Transverse colon (tissue), 4 donors: Measurements from ENCODE around the gene LAMTOR5. TPM values are rescaled to one million over a fixed set of nuclear protein-coding genes. Genes with fewer than 3 reads are reported as not detected.
A peak's percentile ranks its signal among the peaks of the same experiment; 100 is the strongest.

Source experiments
- DNase-seq: peaks from one replicate; pipeline ENCODE4 v3.0.0-alpha.2; 2019
- H3K27ac ChIP-seq, 4 donors: fragments of 200-600 bp; sonication (generic); 2 replicates each; pipeline ENCODE4 v1.5.1; 2016 to 2018; ENCODE audit warnings: inconsistent platforms in 4 of 4
- H3K27me3 ChIP-seq: fragments of 200-600 bp; sonication (generic); 2 replicates; pipeline ENCODE4 v1.5.1; 2017; ENCODE audit warnings: inconsistent platforms
- H3K36me3 ChIP-seq, 4 donors: fragments of 200-600 bp; sonication (generic); 2 replicates each; pipeline ENCODE4 v1.5.1; 2017 to 2019; ENCODE audit warnings: inconsistent platforms in 4 of 4
- H3K4me1 ChIP-seq, 4 donors: fragments of 200-600 bp; sonication (generic); 2 replicates each; pipeline ENCODE4 v1.5.1; 2017 to 2020; ENCODE audit warnings: inconsistent platforms in 4 of 4
- H3K4me3 ChIP-seq, 4 donors: fragments of 200-600 bp; sonication (generic); 1 replicate in 1 of 4; 2 replicates in 3 of 4; pipeline versions ENCODE4 v1.5.1 to v1.6.1; 2017 to 2019; ENCODE audit warnings: inconsistent platforms in 4 of 4
- H3K9me3 ChIP-seq, 2 donors: fragments of 200-600 bp; sonication (generic); 2 replicates each; pipeline ENCODE4 v1.5.1; 2017 to 2019; ENCODE audit warnings: inconsistent platforms in 2 of 2
- CTCF ChIP-seq, 5 experiments: fragments of 200-600 bp in 3 of 5; fragments of 450-650 bp in 2 of 5; sonication (generic) in 3 of 5; IDR thresholded peaks; 1 replicate in 2 of 5; 2 replicates in 3 of 5; pipeline ENCODE4 v1.5.1; 2016 to 2017; ENCODE audit warnings: antibody characterized with exemption in 5 of 5, inconsistent platforms in 3 of 5, mild to moderate bottlenecking in 2 of 5, moderate library complexity in 1 of 5
- EP300 ChIP-seq: sonication (generic); formaldehyde crosslinking; IDR thresholded peaks from one replicate; pipeline ENCODE4 v1.6.1; 2017; ENCODE audit warnings: antibody characterized with exemption, low read depth
- POLR2A ChIP-seq: fragments of 450-650 bp; IDR thresholded peaks from one replicate; pipeline ENCODE4 v1.6.1; 2016; ENCODE audit warnings: antibody characterized with exemption, mild to moderate bottlenecking, moderate library complexity
- POLR2AphosphoS5 ChIP-seq, 3 donors: sonication (generic); formaldehyde crosslinking; IDR thresholded peaks; one replicate each; pipeline ENCODE4 v1.6.1; 2016; ENCODE audit warnings: antibody characterized with exemption in 3 of 3
- WGBS, 2 donors: methylation state at CpG; one replicate each; pipeline ENCODE4 v1.1.5; 2018; ENCODE audit warnings: low coverage in 1 of 2; 5-methylcytosine and 5-hydroxymethylcytosine counted together
- in situ Hi-C, 4 donors: fragments of 200-750 bp; cut with MboI; loops; one replicate each; pipeline versions ENCODE4 v1.15.0 to v1.15.1; 2017; ENCODE audit warnings: low sequenced_read_pairs in 3 of 4, low pct_ligation_motif_present in 1 of 4, low pct_unique_long_range_greater_than_20kb in 1 of 4
- intact Hi-C: fragments of 100-400 bp; cut with DNase I; formaldehyde crosslinking; loops from one replicate; pipeline ENCODE4 v1.15.1; 2023; ENCODE audit warnings: low total_unique reads
- total RNA-seq, 4 donors: library from RNA; depleted of rRNA; stranded (reverse); fragments of >200 nt; gene quantifications; one replicate each; pipeline ENCODE4 v1.1.0, GENCODE V29; 2016

The LAMTOR5 gene
- total RNA-seq, 4 donors from 2014 or later: 7.1 to 113 (median 38.2) TPM

DNA sequence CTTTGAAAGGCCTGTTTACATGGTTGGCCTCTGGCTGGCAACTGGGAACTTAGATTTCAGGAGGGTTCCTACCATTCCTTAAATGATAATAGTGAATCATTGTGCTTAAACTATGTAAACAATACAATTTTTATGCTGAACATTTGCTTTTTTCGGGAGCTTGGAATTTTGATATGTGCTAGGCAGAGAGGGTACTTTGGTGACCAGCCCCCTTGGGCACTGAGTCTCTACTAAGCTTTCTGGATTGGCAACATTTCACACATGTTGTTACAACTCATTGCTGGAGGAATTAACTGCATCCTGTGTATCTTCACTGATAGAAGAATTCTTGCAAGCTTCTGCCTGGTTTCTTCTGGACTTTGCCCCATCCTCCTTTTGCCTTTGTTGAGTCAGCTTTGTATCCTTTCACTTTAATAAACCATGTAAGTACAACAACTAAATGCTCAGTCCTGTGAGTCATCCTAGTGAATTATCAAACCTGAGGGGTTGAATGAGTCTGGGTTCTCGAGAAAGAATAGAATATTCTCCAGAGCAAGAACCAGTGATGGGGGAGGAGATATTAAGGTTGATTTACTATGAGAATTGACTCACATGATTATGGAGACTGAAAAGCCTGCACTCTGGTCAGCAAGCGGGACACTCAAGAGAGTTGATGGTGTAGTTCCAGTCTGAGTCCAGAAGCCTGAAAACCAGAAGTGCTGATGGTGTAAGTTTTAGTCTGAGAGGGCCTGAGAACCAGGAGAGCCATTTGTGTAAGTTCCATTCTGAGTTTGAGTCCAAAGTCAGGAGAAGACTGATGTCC is 13.6 kb downstream of the LAMTOR5 start:
- TF ChIP-seq CTCF (IDR thresholded peaks at IDR 0.05) (no peak), POLR2AphosphoS5 (IDR thresholded peaks at IDR 0.05) (peak in 1 of 3 donors; percentile 14), EP300 (no peak), POLR2A (no peak)
- intact Hi-C loops: no loop called here
- peak; percentile 32 for DNase-seq
- H3K36me3 ChIP-seq: peaks cover 0 to 2% (median 0%) of the 10 kb centered on the region in 4 donors
- H3K27ac ChIP-seq: peak overlapping the region; percentile 41 to 55 (median 53)
- H3K4me1 ChIP-seq: peaks cover 0 to 19% (median 10%) of the 10 kb centered on the region in 4 donors
- in situ Hi-C loops: no loop called here
- 55 to 80% methylated on average over 1 to 3 of the region's 3 CpGs for WGBS, 2 donors
- no peaks in the 10 kb centered on the region for H3K27me3 ChIP-seq
- H3K4me3 ChIP-seq: no peak overlapping the region
- no peaks in the 10 kb centered on the region for H3K9me3 ChIP-seq

DNA sequence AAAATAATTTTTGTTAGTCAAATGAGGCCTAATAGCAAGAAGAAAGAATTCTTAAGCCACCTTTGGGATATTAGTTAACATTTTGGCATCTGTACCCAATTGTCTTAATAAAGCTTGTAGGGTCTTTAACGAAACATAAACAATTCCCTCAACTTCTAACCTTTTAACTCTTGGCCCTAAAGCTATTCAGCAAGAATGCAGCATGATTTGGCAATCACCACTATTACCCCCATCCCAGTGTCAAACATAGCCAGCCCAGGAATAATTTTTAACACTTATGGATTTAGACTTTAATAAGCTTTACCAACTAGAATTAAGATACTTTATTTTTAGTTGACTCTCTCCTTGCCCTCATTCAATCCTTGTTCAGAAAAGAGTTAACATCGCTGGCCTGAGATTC is 14.2 kb downstream of the LAMTOR5 start:
- Histone ChIP-seq H3K27me3 (no peaks in the 10 kb centered on the region), H3K36me3 (no peaks in the 10 kb centered on the region), H3K4me3 (no peak overlapping the region), H3K4me1 (peaks cover 0 to 19% (median 10%) of the 10 kb centered on the region in 4 donors), H3K9me3 (no peaks in the 10 kb centered on the region), H3K27ac (peak overlapping the region; percentile 33 to 55 (median 53))
- WGBS, 2 donors: 76 to 89% methylated on average over 2 of the region's 2 CpGs
- DNase-seq: no peak
- intact Hi-C loops: no loop called here
- TF ChIP-seq POLR2A (no peak), EP300 (no peak), POLR2AphosphoS5 (IDR thresholded peaks at IDR 0.05) (no peak)
- in situ Hi-C loops: no loop called here

DNA sequence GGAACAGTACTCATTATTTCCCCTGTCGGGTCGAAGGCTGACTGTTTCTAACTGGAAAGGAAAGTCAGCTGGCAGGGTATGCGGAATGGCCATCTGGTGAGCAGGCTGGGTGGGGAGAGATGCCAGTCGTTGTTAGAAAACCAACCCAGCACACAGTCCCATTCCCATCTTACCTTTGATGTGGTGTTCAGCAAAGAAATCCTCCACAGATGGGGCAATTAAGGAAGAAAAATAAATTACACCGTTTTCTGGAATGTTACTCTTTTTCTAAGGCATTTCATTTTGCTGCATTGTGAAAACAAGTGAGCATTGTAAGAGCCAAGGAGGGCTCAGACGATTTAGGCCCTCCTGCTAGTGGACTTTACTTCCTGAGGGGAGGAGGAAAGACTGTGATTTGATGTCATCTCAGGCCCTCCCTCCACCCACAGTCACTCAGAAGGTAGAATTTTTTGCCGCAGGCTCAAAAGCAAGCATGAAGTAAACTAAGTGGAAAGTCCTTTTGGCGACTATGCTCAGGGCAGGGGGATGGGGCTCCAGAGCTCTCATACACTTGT is 16.7 kb downstream of the LAMTOR5 start, which contains the start of gene SLC16A4:
Gene SLC16A4 (minus strand): TSS at position 335 of the 554 bp plus-strand sequence. CDS start 1,703 bp downstream, outside the sequence.
- Histone ChIP-seq H3K27ac (peak within 1 kb of the TSS; percentile 34 to 40 (median 37)), H3K4me1 (peaks cover 0 to 20% (median 10%) of the 10 kb centered on the region in 4 donors), H3K36me3 (no peaks in the 10 kb centered on the region), H3K27me3 (no peaks in the 10 kb centered on the region), H3K4me3 (peak within 1 kb of the TSS in 1 of 4 donors; percentile 0), H3K9me3 (no peaks in the 10 kb centered on the region)
- DNase-seq: no peak
- 52% methylated on average over 7 to 8 of the region's 8 CpGs for WGBS, 2 donors
- TF ChIP-seq EP300 (no peak), POLR2AphosphoS5 (IDR thresholded peaks at IDR 0.05) (peak in 1 of 3 donors; percentile 46)
- in situ Hi-C loops: no loop called here
- intact Hi-C loops: no loop called here

DNA sequence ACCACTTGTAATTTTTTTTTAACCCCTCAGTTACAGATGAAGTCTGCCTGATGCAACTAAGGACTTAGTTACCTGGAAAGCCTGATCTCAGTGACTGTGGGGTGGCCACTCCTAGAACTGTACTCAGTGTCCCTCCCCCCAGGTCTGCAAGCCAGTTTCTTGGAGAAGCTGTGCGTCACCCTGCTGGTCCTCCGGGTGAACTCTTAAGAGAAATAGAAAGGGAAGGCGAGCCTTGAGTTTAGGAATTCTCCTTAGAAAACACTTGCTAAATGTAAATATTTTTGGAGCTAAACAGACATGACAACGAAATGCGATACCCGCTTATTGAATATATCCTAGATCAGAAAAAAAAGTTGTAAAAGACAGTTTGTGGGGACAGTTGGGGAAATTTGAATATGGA is 17.4 kb downstream of the LAMTOR5 start:
- H3K4me3 ChIP-seq: peak overlapping the region in 1 of 4 donors; percentile 0
- H3K27ac ChIP-seq: peak overlapping the region; percentile 34 to 40 (median 37)
- TF ChIP-seq CTCF (IDR thresholded peaks at IDR 0.05): no peak
- TF ChIP-seq POLR2AphosphoS5 (IDR thresholded peaks at IDR 0.05): no peak
- TF ChIP-seq POLR2A: no peak
- no peak for TF ChIP-seq EP300
- no peaks in the 10 kb centered on the region for H3K36me3 ChIP-seq
- peak; percentile 17 for DNase-seq
- H3K9me3 ChIP-seq: no peaks in the 10 kb centered on the region
- H3K4me1 ChIP-seq: peaks cover 0 to 27% (median 10%) of the 10 kb centered on the region in 4 donors
- intact Hi-C loops: no loop called here
- WGBS, 2 donors: 71 to 79% methylated on average over 4 to 6 of the region's 6 CpGs
- H3K27me3 ChIP-seq: no peaks in the 10 kb centered on the region
- in situ Hi-C loops: no loop called here

DNA sequence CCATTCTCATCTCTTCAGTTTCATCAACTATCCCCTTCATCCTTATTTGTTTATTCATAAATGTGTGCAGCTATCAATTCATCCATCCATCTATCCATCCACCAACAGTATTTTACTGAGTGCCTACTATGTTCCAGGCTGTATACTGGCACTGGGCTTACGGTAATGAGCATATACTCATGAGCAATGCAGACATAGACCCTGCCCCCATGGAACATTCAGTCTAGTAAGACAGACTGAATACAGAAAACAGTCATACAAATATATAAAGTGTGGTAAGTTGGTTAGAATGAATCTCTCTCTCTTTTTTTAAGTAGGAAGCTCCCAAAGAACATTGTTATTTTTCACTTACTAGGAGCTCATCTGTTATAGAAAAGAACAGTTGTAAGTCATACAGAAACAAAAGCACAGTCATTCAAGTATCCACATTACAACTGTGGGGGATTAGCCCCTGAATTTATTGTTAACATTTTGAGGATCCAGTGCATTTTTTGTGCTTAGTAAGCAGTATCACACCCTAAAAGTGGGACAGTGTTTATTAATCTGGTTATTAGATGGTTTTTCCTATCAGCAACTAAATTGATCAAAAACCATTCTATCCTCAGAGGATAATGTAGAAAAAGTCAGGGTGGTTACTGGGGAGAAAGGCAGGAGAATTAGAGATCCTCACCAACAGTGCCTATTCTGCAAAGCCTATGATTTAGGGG is 20.3 kb downstream of the LAMTOR5 start:
- no peak overlapping the region for H3K4me3 ChIP-seq
- H3K36me3 ChIP-seq: no peaks in the 10 kb centered on the region
- TF ChIP-seq CTCF (IDR thresholded peaks at IDR 0.05) (no peak), EP300 (no peak), POLR2A (no peak), POLR2AphosphoS5 (IDR thresholded peaks at IDR 0.05) (no peak)
- 95 to 100% methylated on average over 1 of the region's 1 CpG for WGBS, 2 donors
- intact Hi-C loops: no loop called here
- no peak overlapping the region for H3K27ac ChIP-seq
- in situ Hi-C loops: no loop called here
- peaks cover 0 to 33% (median 4%) of the 10 kb centered on the region in 4 donors for H3K4me1 ChIP-seq
- no peaks in the 10 kb centered on the region for H3K9me3 ChIP-seq
- no peaks in the 10 kb centered on the region for H3K27me3 ChIP-seq
- DNase-seq: no peak
